HL-60 (cell line): Measurements from ENCODE around the gene RPUSD1.
"Not testable (repeated sequence)": the region's sequence is repeated elsewhere in the genome, so short reads cannot be mapped to it uniquely, and the experiment has no call there.

ENCODE experiments used
- TF ChIP-seq, protein P1 (sequence below): IDR thresholded peaks from one replicate; pipeline ENCODE4 v1.5.1; 2011; ENCODE audit warnings: low read length, control low read depth, inconsistent platforms; ENCODE audit not compliant: insufficient read depth
- TF ChIP-seq, protein P2 (sequence below): IDR thresholded peaks from 2 replicates; pipeline ENCODE4 v1.6.1; 2012; ENCODE audit warnings: low read depth; ENCODE audit not compliant: insufficient replicate concordance

- TF ChIP-seq, protein P1, sequence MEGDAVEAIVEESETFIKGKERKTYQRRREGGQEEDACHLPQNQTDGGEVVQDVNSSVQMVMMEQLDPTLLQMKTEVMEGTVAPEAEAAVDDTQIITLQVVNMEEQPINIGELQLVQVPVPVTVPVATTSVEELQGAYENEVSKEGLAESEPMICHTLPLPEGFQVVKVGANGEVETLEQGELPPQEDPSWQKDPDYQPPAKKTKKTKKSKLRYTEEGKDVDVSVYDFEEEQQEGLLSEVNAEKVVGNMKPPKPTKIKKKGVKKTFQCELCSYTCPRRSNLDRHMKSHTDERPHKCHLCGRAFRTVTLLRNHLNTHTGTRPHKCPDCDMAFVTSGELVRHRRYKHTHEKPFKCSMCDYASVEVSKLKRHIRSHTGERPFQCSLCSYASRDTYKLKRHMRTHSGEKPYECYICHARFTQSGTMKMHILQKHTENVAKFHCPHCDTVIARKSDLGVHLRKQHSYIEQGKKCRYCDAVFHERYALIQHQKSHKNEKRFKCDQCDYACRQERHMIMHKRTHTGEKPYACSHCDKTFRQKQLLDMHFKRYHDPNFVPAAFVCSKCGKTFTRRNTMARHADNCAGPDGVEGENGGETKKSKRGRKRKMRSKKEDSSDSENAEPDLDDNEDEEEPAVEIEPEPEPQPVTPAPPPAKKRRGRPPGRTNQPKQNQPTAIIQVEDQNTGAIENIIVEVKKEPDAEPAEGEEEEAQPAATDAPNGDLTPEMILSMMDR, result not testable (repeated sequence)
- TF ChIP-seq, protein P2, sequence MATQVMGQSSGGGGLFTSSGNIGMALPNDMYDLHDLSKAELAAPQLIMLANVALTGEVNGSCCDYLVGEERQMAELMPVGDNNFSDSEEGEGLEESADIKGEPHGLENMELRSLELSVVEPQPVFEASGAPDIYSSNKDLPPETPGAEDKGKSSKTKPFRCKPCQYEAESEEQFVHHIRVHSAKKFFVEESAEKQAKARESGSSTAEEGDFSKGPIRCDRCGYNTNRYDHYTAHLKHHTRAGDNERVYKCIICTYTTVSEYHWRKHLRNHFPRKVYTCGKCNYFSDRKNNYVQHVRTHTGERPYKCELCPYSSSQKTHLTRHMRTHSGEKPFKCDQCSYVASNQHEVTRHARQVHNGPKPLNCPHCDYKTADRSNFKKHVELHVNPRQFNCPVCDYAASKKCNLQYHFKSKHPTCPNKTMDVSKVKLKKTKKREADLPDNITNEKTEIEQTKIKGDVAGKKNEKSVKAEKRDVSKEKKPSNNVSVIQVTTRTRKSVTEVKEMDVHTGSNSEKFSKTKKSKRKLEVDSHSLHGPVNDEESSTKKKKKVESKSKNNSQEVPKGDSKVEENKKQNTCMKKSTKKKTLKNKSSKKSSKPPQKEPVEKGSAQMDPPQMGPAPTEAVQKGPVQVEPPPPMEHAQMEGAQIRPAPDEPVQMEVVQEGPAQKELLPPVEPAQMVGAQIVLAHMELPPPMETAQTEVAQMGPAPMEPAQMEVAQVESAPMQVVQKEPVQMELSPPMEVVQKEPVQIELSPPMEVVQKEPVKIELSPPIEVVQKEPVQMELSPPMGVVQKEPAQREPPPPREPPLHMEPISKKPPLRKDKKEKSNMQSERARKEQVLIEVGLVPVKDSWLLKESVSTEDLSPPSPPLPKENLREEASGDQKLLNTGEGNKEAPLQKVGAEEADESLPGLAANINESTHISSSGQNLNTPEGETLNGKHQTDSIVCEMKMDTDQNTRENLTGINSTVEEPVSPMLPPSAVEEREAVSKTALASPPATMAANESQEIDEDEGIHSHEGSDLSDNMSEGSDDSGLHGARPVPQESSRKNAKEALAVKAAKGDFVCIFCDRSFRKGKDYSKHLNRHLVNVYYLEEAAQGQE, result not testable (repeated sequence)
These were observed 45.3 kb downstream of the RPUSD1 start for GRCh38 chr16:742894-743293.
